Measurements from ENCODE around the gene CRADD. TPM values are rescaled to one million over a fixed set of nuclear protein-coding genes. Genes with fewer than 3 reads are reported as not detected.
"Not testable (repeated sequence)": the region's sequence is repeated elsewhere in the genome, so short reads cannot be mapped to it uniquely, and the experiment has no call there.

CRADD gene
- total RNA-seq, 5 donors from 2014 or later (not counting 1 experiment from before 2014, with no cell fraction given): 11.2 to 19.3 (median 12.3) TPM

DNA sequence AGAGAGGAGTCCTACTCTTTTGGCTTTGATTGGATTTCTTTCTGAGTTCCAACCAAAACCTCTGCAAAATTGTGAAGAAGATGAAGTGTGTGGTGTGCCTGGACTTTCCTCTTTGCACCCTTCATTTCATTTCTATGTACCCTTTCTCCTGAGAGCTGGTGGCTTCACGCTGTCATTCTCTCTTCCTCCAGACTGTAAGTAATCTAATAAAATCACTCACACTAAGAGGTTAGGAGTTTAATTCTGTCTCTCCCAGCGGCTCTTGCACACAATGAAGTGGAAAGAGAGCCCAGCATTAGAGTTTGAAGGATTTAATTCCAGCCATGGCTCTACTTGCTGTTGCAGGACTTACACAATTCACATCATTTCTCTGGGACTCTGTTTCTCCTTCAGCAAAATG lies 37.8 kb upstream of the CRADD start:
- Mint-ChIP-seq H3K36me3 (no peaks in the 10 kb centered on the region), H3K9me3 (no peaks in the 10 kb centered on the region), H3K4me1 (no peaks in the 10 kb centered on the region), H3K27me3 (peaks cover 7 to 22% of the 10 kb centered on the region in 2 donors), H3K27ac (no peak overlapping the region), H3K4me3 (no peak overlapping the region)
- H3K4me1 ChIP-seq (ENCODE audit: control insufficient read depth in 1 of 2, extremely low read depth in 1 of 2, insufficient read depth in 2 of 2, low read length in 2 of 2): no peaks in the 10 kb centered on the region
- H3K36me3 ChIP-seq (ENCODE audit: control insufficient read depth in 2 of 2, extremely low read depth in 1 of 2, insufficient read depth in 1 of 2, low read length in 1 of 2): no peaks in the 10 kb centered on the region
- H3K9me3 ChIP-seq: no peaks in the 10 kb centered on the region
- H3K4me3 ChIP-seq (ENCODE audit: control insufficient read depth in 1 of 2, extremely low read depth in 1 of 2, low read length in 1 of 2): no peak overlapping the region
- no peak for ATAC-seq (replicated peaks in 1 of 4)
- no peak for DNase-seq
- POLR2A ChIA-PET: no interaction called here
- H3K27me3 ChIP-seq (replicated peaks in 1 of 2; ENCODE audit: control insufficient read depth in 2 of 2, extremely low read depth in 1 of 2, insufficient read depth in 2 of 2, low read length in 1 of 2): no peaks in the 10 kb centered on the region
- CTCF ChIA-PET: no interaction called here
- no CpG with 5 or more reads among the region's 2 CpGs for WGBS (ENCODE audit: insufficient coverage)
- H3K27ac ChIP-seq (ENCODE audit: low read length): no peak overlapping the region

DNA sequence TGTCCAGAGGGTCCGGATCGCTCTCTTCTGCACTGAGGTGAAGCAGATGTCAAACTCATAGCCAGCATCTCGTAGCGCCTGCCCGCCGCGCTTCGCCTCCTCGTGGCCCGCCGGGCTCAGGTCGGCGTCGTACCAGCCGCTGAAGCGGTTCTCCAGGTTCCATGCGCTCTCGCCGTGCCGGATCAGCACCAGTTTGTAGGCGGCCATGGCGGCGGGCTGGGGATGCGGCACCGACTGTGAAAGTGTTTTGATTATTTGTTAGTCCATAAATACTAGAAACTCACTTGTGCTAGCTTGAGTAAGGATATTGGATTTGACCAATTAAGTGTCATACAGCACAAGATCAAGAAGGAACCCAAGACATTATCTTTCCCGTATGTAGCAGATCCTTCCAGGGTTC lies 35.8 kb upstream of the CRADD start:
- H3K4me1 ChIP-seq (ENCODE audit: control insufficient read depth in 1 of 2, extremely low read depth in 1 of 2, insufficient read depth in 2 of 2, low read length in 2 of 2); H3K36me3 Mint-ChIP-seq; ATAC-seq (replicated peaks in 1 of 4); H3K27me3 ChIP-seq (replicated peaks in 1 of 2; ENCODE audit: control insufficient read depth in 2 of 2, extremely low read depth in 1 of 2, insufficient read depth in 2 of 2, low read length in 1 of 2); H3K4me3 Mint-ChIP-seq; H3K9me3 Mint-ChIP-seq; H3K9me3 ChIP-seq; DNase-seq; H3K27ac Mint-ChIP-seq; H3K27ac ChIP-seq (ENCODE audit: low read length); CTCF ChIA-PET; H3K4me3 ChIP-seq (ENCODE audit: control insufficient read depth in 1 of 2, extremely low read depth in 1 of 2, low read length in 1 of 2); H3K4me1 Mint-ChIP-seq; H3K36me3 ChIP-seq (ENCODE audit: control insufficient read depth in 2 of 2, extremely low read depth in 1 of 2, insufficient read depth in 1 of 2, low read length in 1 of 2); POLR2A ChIA-PET: not testable (repeated sequence)
- H3K27me3 Mint-ChIP-seq: peaks cover 7 to 22% of the 10 kb centered on the region in 2 donors
- no CpG with 5 or more reads among the region's 26 CpGs for WGBS (ENCODE audit: insufficient coverage)

DNA sequence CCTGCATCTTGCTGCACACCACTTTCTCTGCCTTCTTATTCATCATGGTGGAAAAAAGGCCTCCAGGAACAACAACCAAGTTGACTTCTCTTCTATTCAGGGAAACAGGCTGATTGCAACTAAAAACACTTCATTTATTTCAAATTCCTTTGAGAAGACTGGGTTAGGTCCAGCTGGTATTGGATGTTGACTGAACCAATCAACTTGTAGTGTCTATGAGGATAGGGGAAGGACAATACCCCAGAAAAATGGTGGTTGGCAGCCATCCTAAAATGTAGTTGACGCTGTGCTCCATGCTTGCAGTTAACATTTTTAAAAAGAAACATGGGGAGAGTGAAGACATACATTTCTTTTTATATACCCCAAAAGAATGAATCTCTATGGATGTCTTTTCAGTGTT lies 34.4 kb upstream of the CRADD start:
- H3K27ac Mint-ChIP-seq: no peak overlapping the region
- no peaks in the 10 kb centered on the region for H3K4me1 Mint-ChIP-seq
- no peak overlapping the region for H3K4me3 ChIP-seq (ENCODE audit: control insufficient read depth in 1 of 2, extremely low read depth in 1 of 2, low read length in 1 of 2)
- no peaks in the 10 kb centered on the region for H3K9me3 ChIP-seq
- ChIA-PET CTCF (interaction anchor here in 1 of 2 donors (0.5 kb wide), 1 partner anchor 764 kb away, joined by 7 read pairs; no protein-coding TSS in a partner anchor), POLR2A (interaction anchor here in 1 of 2 donors (0.9 kb wide), 1 partner anchor 344 kb away, joined by 3 read pairs; no protein-coding TSS in a partner anchor)
- H3K4me1 ChIP-seq (ENCODE audit: control insufficient read depth in 1 of 2, extremely low read depth in 1 of 2, insufficient read depth in 2 of 2, low read length in 2 of 2): no peaks in the 10 kb centered on the region
- ATAC-seq (replicated peaks in 1 of 4) (no peak), DNase-seq (no peak)
- H3K27ac ChIP-seq (ENCODE audit: low read length): no peak overlapping the region
- H3K36me3 ChIP-seq (ENCODE audit: control insufficient read depth in 2 of 2, extremely low read depth in 1 of 2, insufficient read depth in 1 of 2, low read length in 1 of 2): no peaks in the 10 kb centered on the region
- WGBS (ENCODE audit: insufficient coverage): no CpG with 5 or more reads among the region's 1 CpG
- H3K27me3 ChIP-seq (replicated peaks in 1 of 2; ENCODE audit: control insufficient read depth in 2 of 2, extremely low read depth in 1 of 2, insufficient read depth in 2 of 2, low read length in 1 of 2): no peaks in the 10 kb centered on the region
- no peaks in the 10 kb centered on the region for H3K36me3 Mint-ChIP-seq
- H3K4me3 Mint-ChIP-seq: no peak overlapping the region
- peaks cover 2 to 17% of the 10 kb centered on the region in 2 donors for H3K27me3 Mint-ChIP-seq
- H3K9me3 Mint-ChIP-seq: no peaks in the 10 kb centered on the region

DNA sequence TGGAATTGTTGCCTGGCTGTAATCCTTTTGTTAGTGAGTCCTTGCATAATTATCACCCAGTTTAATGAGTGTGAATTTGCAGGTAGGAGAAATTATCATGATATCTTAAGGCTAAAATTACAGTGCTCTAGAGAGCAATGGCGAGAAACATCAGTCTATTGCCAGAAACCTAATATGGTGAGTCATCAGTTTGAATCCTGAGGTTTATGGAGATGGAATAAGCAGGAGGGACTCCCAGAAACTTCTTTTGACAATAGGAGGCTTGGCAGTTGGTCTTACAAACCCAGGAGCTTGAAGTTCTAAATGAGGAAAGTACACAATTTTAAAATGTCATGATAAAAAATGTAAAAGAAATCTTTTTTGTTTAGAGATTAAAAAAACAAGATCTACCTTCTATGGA lies 31.5 kb upstream of the CRADD start:
- CTCF ChIA-PET: no interaction called here
- Histone ChIP-seq H3K4me3 (ENCODE audit: control insufficient read depth in 1 of 2, extremely low read depth in 1 of 2, low read length in 1 of 2) (no peak overlapping the region), H3K4me1 (ENCODE audit: control insufficient read depth in 1 of 2, extremely low read depth in 1 of 2, insufficient read depth in 2 of 2, low read length in 2 of 2) (no peaks in the 10 kb centered on the region), H3K9me3 (no peaks in the 10 kb centered on the region), H3K27me3 (replicated peaks in 1 of 2; ENCODE audit: control insufficient read depth in 2 of 2, extremely low read depth in 1 of 2, insufficient read depth in 2 of 2, low read length in 1 of 2) (no peaks in the 10 kb centered on the region), H3K36me3 (ENCODE audit: control insufficient read depth in 2 of 2, extremely low read depth in 1 of 2, insufficient read depth in 1 of 2, low read length in 1 of 2) (no peaks in the 10 kb centered on the region), H3K27ac (ENCODE audit: low read length) (no peak overlapping the region)
- H3K36me3 Mint-ChIP-seq: no peaks in the 10 kb centered on the region
- H3K4me1 Mint-ChIP-seq: no peaks in the 10 kb centered on the region
- POLR2A ChIA-PET: no interaction called here
- no peak for DNase-seq
- no peaks in the 10 kb centered on the region for H3K9me3 Mint-ChIP-seq
- WGBS (ENCODE audit: insufficient coverage): 100% methylated on average over 1 of the region's 1 CpG
- no peak for ATAC-seq (replicated peaks in 1 of 4)
- H3K27ac Mint-ChIP-seq: no peak overlapping the region
- no peak overlapping the region for H3K4me3 Mint-ChIP-seq
- peaks cover 0 to 5% of the 10 kb centered on the region in 2 donors for H3K27me3 Mint-ChIP-seq

DNA sequence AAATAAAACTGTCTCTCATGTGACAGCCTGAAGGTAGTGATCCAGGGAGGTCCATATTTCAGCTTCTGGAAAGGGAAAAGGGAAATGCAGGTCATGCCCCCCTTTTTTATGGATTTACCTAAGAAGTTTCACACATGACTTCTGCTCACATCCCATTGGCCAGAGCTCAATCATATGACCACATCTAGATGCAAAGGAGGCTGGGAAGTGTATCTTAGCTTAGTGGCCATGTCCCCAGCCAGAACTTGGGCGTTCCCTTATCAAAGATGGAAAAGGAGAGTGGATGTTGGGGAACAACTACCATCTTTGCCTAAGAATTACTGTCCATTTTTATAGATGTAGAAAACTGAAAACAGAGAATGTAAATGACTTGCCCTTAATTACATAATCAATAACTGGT lies 26.5 kb upstream of the CRADD start:
- H3K27me3 Mint-ChIP-seq: peaks cover 0 to 2% of the 10 kb centered on the region in 2 donors
- no CpG with 5 or more reads among the region's 1 CpG for WGBS (ENCODE audit: insufficient coverage)
- no peaks in the 10 kb centered on the region for H3K9me3 Mint-ChIP-seq
- no peaks in the 10 kb centered on the region for H3K9me3 ChIP-seq
- ChIA-PET POLR2A (no interaction called here), CTCF (no interaction called here)
- ATAC-seq (replicated peaks in 1 of 4): no peak
- no peak overlapping the region for H3K4me3 Mint-ChIP-seq
- no peak overlapping the region for H3K4me3 ChIP-seq (ENCODE audit: control insufficient read depth in 1 of 2, extremely low read depth in 1 of 2, low read length in 1 of 2)
- no peaks in the 10 kb centered on the region for H3K4me1 Mint-ChIP-seq
- peaks cover 0 to 4% of the 10 kb centered on the region in 2 experiments for H3K27me3 ChIP-seq (replicated peaks in 1 of 2; ENCODE audit: control insufficient read depth in 2 of 2, extremely low read depth in 1 of 2, insufficient read depth in 2 of 2, low read length in 1 of 2)
- no peaks in the 10 kb centered on the region for H3K36me3 Mint-ChIP-seq
- H3K27ac ChIP-seq (ENCODE audit: low read length): no peak overlapping the region
- no peaks in the 10 kb centered on the region for H3K4me1 ChIP-seq (ENCODE audit: control insufficient read depth in 1 of 2, extremely low read depth in 1 of 2, insufficient read depth in 2 of 2, low read length in 2 of 2)
- DNase-seq: no peak
- H3K27ac Mint-ChIP-seq: no peak overlapping the region
- no peaks in the 10 kb centered on the region for H3K36me3 ChIP-seq (ENCODE audit: control insufficient read depth in 2 of 2, extremely low read depth in 1 of 2, insufficient read depth in 1 of 2, low read length in 1 of 2)

DNA sequence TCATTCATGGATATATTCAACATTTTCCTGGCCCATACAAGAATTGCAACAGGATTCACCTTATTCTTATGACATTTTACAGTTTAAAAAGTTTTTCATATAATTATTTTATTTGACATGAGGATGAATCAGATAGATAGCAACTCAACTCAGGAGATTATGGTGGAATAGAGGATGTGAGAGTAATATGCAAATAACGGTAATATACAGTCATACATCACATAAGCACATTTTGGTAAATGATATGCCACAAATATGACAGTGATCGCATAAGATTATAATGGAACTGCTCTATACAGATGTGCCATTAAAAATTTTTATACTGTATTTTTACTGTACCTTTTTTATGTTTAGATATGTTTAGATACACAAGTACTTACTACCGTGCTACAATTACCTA lies 24.1 kb upstream of the CRADD start:
- no peaks in the 10 kb centered on the region for H3K36me3 ChIP-seq (ENCODE audit: control insufficient read depth in 2 of 2, extremely low read depth in 1 of 2, insufficient read depth in 1 of 2, low read length in 1 of 2)
- DNase-seq: no peak
- H3K4me1 Mint-ChIP-seq: no peaks in the 10 kb centered on the region
- no peaks in the 10 kb centered on the region for H3K9me3 ChIP-seq
- H3K9me3 Mint-ChIP-seq: no peaks in the 10 kb centered on the region
- no peak overlapping the region for H3K27ac ChIP-seq (ENCODE audit: low read length)
- H3K4me3 ChIP-seq (ENCODE audit: control insufficient read depth in 1 of 2, extremely low read depth in 1 of 2, low read length in 1 of 2): no peak overlapping the region
- no peaks in the 10 kb centered on the region for H3K36me3 Mint-ChIP-seq
- CTCF ChIA-PET: no interaction called here
- peaks cover 0 to 4% of the 10 kb centered on the region in 2 experiments for H3K27me3 ChIP-seq (replicated peaks in 1 of 2; ENCODE audit: control insufficient read depth in 2 of 2, extremely low read depth in 1 of 2, insufficient read depth in 2 of 2, low read length in 1 of 2)
- no peaks in the 10 kb centered on the region for H3K4me1 ChIP-seq (ENCODE audit: control insufficient read depth in 1 of 2, extremely low read depth in 1 of 2, insufficient read depth in 2 of 2, low read length in 2 of 2)
- POLR2A ChIA-PET: no interaction called here
- H3K4me3 Mint-ChIP-seq: no peak overlapping the region
- no CpG with 5 or more reads among the region's 3 CpGs for WGBS (ENCODE audit: insufficient coverage)
- no peak for ATAC-seq (replicated peaks in 1 of 4)
- H3K27me3 Mint-ChIP-seq: peaks cover 0 to 2% of the 10 kb centered on the region in 2 donors
- H3K27ac Mint-ChIP-seq: no peak overlapping the region

DNA sequence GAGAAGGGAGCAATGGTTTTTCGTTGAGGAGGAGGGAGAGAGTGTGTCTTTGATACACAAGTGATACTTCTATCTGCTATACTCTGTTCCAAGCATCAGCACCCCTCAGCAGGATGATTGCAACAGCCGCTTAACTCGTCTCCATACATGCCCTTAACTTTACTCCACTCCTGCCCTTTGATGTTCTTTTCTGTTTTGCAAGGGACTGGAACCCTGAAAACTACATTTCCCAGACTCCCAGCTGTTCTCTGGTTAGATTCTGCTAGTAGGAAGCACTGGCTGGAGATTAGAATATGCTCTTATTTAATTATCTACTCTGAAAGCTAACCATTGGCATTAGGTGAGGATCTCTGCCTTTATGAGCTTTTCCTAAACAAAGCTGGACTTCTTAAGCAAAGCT lies 23.5 kb upstream of the CRADD start:
- H3K4me1 ChIP-seq (ENCODE audit: control insufficient read depth in 1 of 2, extremely low read depth in 1 of 2, insufficient read depth in 2 of 2, low read length in 2 of 2): no peaks in the 10 kb centered on the region
- ChIA-PET CTCF (interaction anchor here in 1 of 2 donors (0.5 kb wide), 1 partner anchor 1579 kb away, joined by 7 read pairs; no protein-coding TSS in a partner anchor), POLR2A (interaction anchor here in 1 of 2 donors (0.6 kb wide), 1 partner anchor 1234 kb away, joined by 4 read pairs; no protein-coding TSS in a partner anchor)
- H3K27me3 Mint-ChIP-seq: peaks cover 0 to 2% of the 10 kb centered on the region in 2 donors
- no peak overlapping the region for H3K4me3 ChIP-seq (ENCODE audit: control insufficient read depth in 1 of 2, extremely low read depth in 1 of 2, low read length in 1 of 2)
- H3K4me3 Mint-ChIP-seq: no peak overlapping the region
- no peaks in the 10 kb centered on the region for H3K9me3 ChIP-seq
- ATAC-seq (replicated peaks in 1 of 4) (no peak), DNase-seq (no peak)
- no peaks in the 10 kb centered on the region for H3K9me3 Mint-ChIP-seq
- H3K36me3 Mint-ChIP-seq: no peaks in the 10 kb centered on the region
- WGBS (ENCODE audit: insufficient coverage): no CpG with 5 or more reads among the region's 3 CpGs
- H3K27me3 ChIP-seq (replicated peaks in 1 of 2; ENCODE audit: control insufficient read depth in 2 of 2, extremely low read depth in 1 of 2, insufficient read depth in 2 of 2, low read length in 1 of 2): peaks cover 0 to 4% of the 10 kb centered on the region in 2 experiments
- no peak overlapping the region for H3K27ac Mint-ChIP-seq
- no peaks in the 10 kb centered on the region for H3K36me3 ChIP-seq (ENCODE audit: control insufficient read depth in 2 of 2, extremely low read depth in 1 of 2, insufficient read depth in 1 of 2, low read length in 1 of 2)
- H3K27ac ChIP-seq (ENCODE audit: low read length): no peak overlapping the region
- H3K4me1 Mint-ChIP-seq: no peaks in the 10 kb centered on the region

All from T-cell (primary cell).